Measurements from ENCODE around the gene NR2C2AP. TPM values are rescaled to one million over a fixed set of nuclear protein-coding genes. Genes with fewer than 3 reads are reported as not detected.

The NR2C2AP gene
- total and polyA plus RNA-seq, 2 of the 13 experiments (the other 11 are each of a cell fraction or from before 2014, with no cell fraction given), result 12.2 to 26.8 TPM

GRCh38 chr19:19192078-19192882 lies 10.9 kb downstream of the NR2C2AP start, which contains the start of the genes BORCS8 and RFXANK (continued):
- TF ChIP-seq HMGXB3 (CRISPR knock-in tag; IDR thresholded peaks at IDR 0.05; ENCODE audit: borderline replicate concordance), result peak; percentile 72; the same call in 1 of the 2 replicates
- no peak for TF ChIP-seq CREB1 (IDR thresholded peaks at IDR 0.05)
- peak; percentile 47; the same call in 1 of the 2 replicates for TF ChIP-seq CREB1 (CRISPR knock-in tag; IDR thresholded peaks at IDR 0.05)
- no peak for TF ChIP-seq CENPX (CRISPR knock-in tag; IDR thresholded peaks at IDR 0.05)
- no peak for TF ChIP-seq JUND (CRISPR knock-in tag; IDR thresholded peaks at IDR 0.05)
- peak; percentile 36; the same call in 1 of the 2 replicates for TF ChIP-seq MIER3 (CRISPR knock-in tag; IDR thresholded peaks at IDR 0.05; ENCODE audit: borderline replicate concordance)
- TF ChIP-seq RFX5 (IDR thresholded peaks at IDR 0.05; ENCODE audit: low read depth, low read length), result no peak
- peak; percentile 80 for TF ChIP-seq ZNF614 (CRISPR knock-in tag; IDR thresholded peaks at IDR 0.05; ENCODE audit: borderline replicate concordance)
- TF ChIP-seq ZNF331 (CRISPR knock-in tag; IDR thresholded peaks at IDR 0.05), result peak; percentile 54
- peak; percentile 40; the same call in 1 of the 2 replicates for TF ChIP-seq ARID5B (CRISPR knock-in tag; IDR thresholded peaks at IDR 0.05)
- TF ChIP-seq CREM (IDR thresholded peaks at IDR 0.05), result peak; percentile 69
- no peak for TF ChIP-seq CREM (CRISPR knock-in tag; IDR thresholded peaks at IDR 0.05)
- TF ChIP-seq ZNF619 (CRISPR knock-in tag; IDR thresholded peaks at IDR 0.05), result no peak
- no peak for TF ChIP-seq EZH2 (conservative IDR thresholded peaks at IDR 0.05; ENCODE audit: low read depth, low read length)
- peak; percentile 63; the same call in 1 of the 2 replicates for TF ChIP-seq ZNF569 (CRISPR knock-in tag; IDR thresholded peaks at IDR 0.05; ENCODE audit: borderline replicate concordance)
- TF ChIP-seq ZNF180 (CRISPR knock-in tag; IDR thresholded peaks at IDR 0.05; ENCODE audit: borderline replicate concordance, low read depth), result no peak
- TF ChIP-seq ZNF292 (CRISPR knock-in tag; IDR thresholded peaks at IDR 0.05; ENCODE audit: borderline replicate concordance, low read depth), result no peak
- peak; percentile 70 for TF ChIP-seq ARNT2 (CRISPR knock-in tag; IDR thresholded peaks at IDR 0.05; ENCODE audit: low read depth)
- TF ChIP-seq TOPORS (CRISPR knock-in tag; IDR thresholded peaks at IDR 0.05), result no peak
- TF ChIP-seq MXD4 (CRISPR knock-in tag; IDR thresholded peaks at IDR 0.05), result peak; percentile 73
- no peak for TF ChIP-seq ZNF83 (CRISPR knock-in tag; IDR thresholded peaks at IDR 0.05; ENCODE audit: borderline replicate concordance)

Data from HepG2 (cell line).